Measurements from ENCODE around the gene RNF167. TPM values are rescaled to one million over a fixed set of nuclear protein-coding genes. Genes with fewer than 3 reads are reported as not detected.
A peak's percentile ranks its signal among the peaks of the same experiment; 100 is the strongest.

RNF167 gene
- total RNA-seq, 4 donors from 2014 or later, result 67.3 to 98.8 (median 85.9) TPM

- no CpG with 5 or more reads among the region's 75 CpGs for WGBS, 2 donors (ENCODE audit: low coverage in 1 of 2)
- peak overlapping the region; percentile 79 to 98 (median 97) for H3K27ac ChIP-seq
- peaks cover 0 to 73% (median 35%) of the 10 kb centered on the region in 3 donors for H3K4me1 ChIP-seq
- H3K27me3 ChIP-seq, result no peaks in the 10 kb centered on the region
- peak; percentile 32 for ATAC-seq
- H3K36me3 ChIP-seq, result peaks cover 0 to 23% of the 10 kb centered on the region in 2 donors
- TF ChIP-seq POLR2AphosphoS5 (IDR thresholded peaks at IDR 0.05), result no peak
- TF ChIP-seq POLR2A (IDR thresholded peaks at IDR 0.05), result peak in 1 of 2 donors; percentile 3
- TF ChIP-seq CTCF (IDR thresholded peaks at IDR 0.05), result no peak
- no peak for TF ChIP-seq EP300 (IDR thresholded peaks at IDR 0.05)
- peak overlapping the region; percentile 59 to 100 for H3K4me3 ChIP-seq
- no peaks in the 10 kb centered on the region for H3K9me3 ChIP-seq
Measured at GRCh38 chr17:4949321-4950074, 9.4 kb downstream of the RNF167 start.

GRCh38 chr17:4950075-4950745, 10.1 kb downstream of the RNF167 start:
- 3 to 11% methylated on average over 3 to 13 of the region's 52 CpGs for whole genome bisulfite sequencing, 2 donors (ENCODE audit: low coverage in 1 of 2)

GRCh38 chr17:4950746-4951204, 10.7 kb downstream of the RNF167 start, which contains the start of gene ENO3:
ENO3 (plus strand) TSS chr17:4951119; CDS start chr17:4951830, 711 bp downstream.
- Histone ChIP-seq H3K27ac (peak within 1 kb of the TSS; percentile 79 to 98 (median 97)), H3K36me3 (peaks cover 0 to 10% of the 10 kb centered on the region in 2 donors), H3K9me3 (no peaks in the 10 kb centered on the region), H3K4me3 (peak within 1 kb of the TSS; percentile 59 to 100), H3K4me1 (peaks cover 0 to 60% (median 22%) of the 10 kb centered on the region in 3 donors), H3K27me3 (no peaks in the 10 kb centered on the region)
- ATAC-seq, result no peak
- WGBS, 2 donors (ENCODE audit: low coverage in 1 of 2), result 38 to 55% methylated on average over 3 to 5 of the region's 7 CpGs
- TF ChIP-seq POLR2AphosphoS5 (IDR thresholded peaks at IDR 0.05) (no peak), POLR2A (IDR thresholded peaks at IDR 0.05) (no peak), CTCF (IDR thresholded peaks at IDR 0.05) (no peak), EP300 (IDR thresholded peaks at IDR 0.05) (no peak)

More at GRCh38 chr17:4950075-4950745, 10.1 kb downstream of the RNF167 start:
- peak overlapping the region; percentile 79 to 98 (median 97) for H3K27ac ChIP-seq
- peak; percentile 27 for ATAC-seq
- H3K27me3 ChIP-seq, result no peaks in the 10 kb centered on the region
- no peak for TF ChIP-seq EP300 (IDR thresholded peaks at IDR 0.05)
- no peak for TF ChIP-seq POLR2AphosphoS5 (IDR thresholded peaks at IDR 0.05)
- peak in 1 of 2 donors; percentile 3 for TF ChIP-seq POLR2A (IDR thresholded peaks at IDR 0.05)
- no peak for TF ChIP-seq CTCF (IDR thresholded peaks at IDR 0.05)
- H3K4me3 ChIP-seq, result peak overlapping the region; percentile 59 to 100
- peaks cover 0 to 66% (median 28%) of the 10 kb centered on the region in 3 donors for H3K4me1 ChIP-seq
- H3K9me3 ChIP-seq, result no peaks in the 10 kb centered on the region
- H3K36me3 ChIP-seq, result peaks cover 0 to 16% of the 10 kb centered on the region in 2 donors

- WGBS, 2 donors (ENCODE audit: low coverage in 1 of 2), result 48 to 51% methylated on average over 2 to 3 of the region's 3 CpGs
- no peak for ATAC-seq
- TF ChIP-seq POLR2A (IDR thresholded peaks at IDR 0.05) (no peak), EP300 (IDR thresholded peaks at IDR 0.05) (no peak)
- Histone ChIP-seq H3K27me3 (no peaks in the 10 kb centered on the region), H3K4me1 (peaks cover 0 to 53% (median 16%) of the 10 kb centered on the region in 3 donors), H3K9me3 (no peaks in the 10 kb centered on the region), H3K27ac (peak overlapping the region in 3 of 4 donors; percentile 96 to 98 (median 98)), H3K4me3 (no peak overlapping the region), H3K36me3 (peaks cover 0 to 3% of the 10 kb centered on the region in 2 donors)
Measured at GRCh38 chr17:4951486-4951885, 11.4 kb downstream of the RNF167 start.

GRCh38 chr17:4953451-4953961, 13.4 kb downstream of the RNF167 start:
- TF ChIP-seq CTCF (IDR thresholded peaks at IDR 0.05), result no peak
- no peak for TF ChIP-seq POLR2AphosphoS5 (IDR thresholded peaks at IDR 0.05)
- TF ChIP-seq EP300 (IDR thresholded peaks at IDR 0.05), result no peak
- no peak for TF ChIP-seq POLR2A (IDR thresholded peaks at IDR 0.05)
- H3K27ac ChIP-seq, result peak overlapping the region in 1 of 4 donors; percentile 5
- ATAC-seq, result no peak
- H3K9me3 ChIP-seq, result no peaks in the 10 kb centered on the region
- H3K36me3 ChIP-seq, result peaks cover 0 to 16% of the 10 kb centered on the region in 2 donors
- no peak overlapping the region for H3K4me3 ChIP-seq
- peaks cover 0 to 45% (median 13%) of the 10 kb centered on the region in 3 donors for H3K4me1 ChIP-seq
- WGBS, 2 donors (ENCODE audit: low coverage in 1 of 2), result 77 to 83% methylated on average over 4 to 8 of the region's 14 CpGs
- H3K27me3 ChIP-seq, result no peaks in the 10 kb centered on the region

Data from gastroesophageal sphincter (tissue), 4 donors.